Kidney tubule cell (primary cell): ENCODE results near the gene SPATA3.
"Not testable (repeated sequence)": the region's sequence is repeated elsewhere in the genome, so short reads cannot be mapped to it uniquely, and the experiment has no call there.

Experiments used
- DNase-seq: peaks from one replicate; pipeline ENCODE4 v3.0.0-alpha.2; 2018; ENCODE audit warnings: low spot score

Gene SPATA3

DNA sequence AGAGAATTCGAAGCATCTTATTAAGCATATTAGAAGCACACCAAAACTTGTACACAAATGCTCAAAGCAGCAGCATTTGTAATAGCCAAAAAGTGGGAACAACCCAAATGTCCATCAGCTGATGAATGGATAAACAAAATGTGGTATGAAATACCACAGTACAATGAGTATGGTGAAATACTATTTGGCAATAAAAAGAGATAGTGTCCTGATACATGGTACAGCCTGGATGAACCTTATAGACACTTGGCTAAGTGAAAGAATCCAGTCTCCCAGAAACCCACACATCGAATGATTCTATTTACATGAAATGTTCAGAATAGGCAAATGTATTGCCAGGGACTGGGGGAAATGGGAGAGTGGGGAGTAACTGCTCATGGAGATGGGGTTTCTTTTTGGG, 3.0 kb downstream of the SPATA3 start:
- no peak for DNase-seq

GRCh38 chr2:230999477-230999876, 3.6 kb downstream of the SPATA3 start:
- no peak for DNase-seq

- peak; percentile 25 for DNase-seq
These were observed 4.4 kb downstream of the SPATA3 start for GRCh38 chr2:231000211-231000904.

GRCh38 chr2:231001036-231001435, 5.1 kb downstream of the SPATA3 start:
- DNase-seq: no peak

DNA sequence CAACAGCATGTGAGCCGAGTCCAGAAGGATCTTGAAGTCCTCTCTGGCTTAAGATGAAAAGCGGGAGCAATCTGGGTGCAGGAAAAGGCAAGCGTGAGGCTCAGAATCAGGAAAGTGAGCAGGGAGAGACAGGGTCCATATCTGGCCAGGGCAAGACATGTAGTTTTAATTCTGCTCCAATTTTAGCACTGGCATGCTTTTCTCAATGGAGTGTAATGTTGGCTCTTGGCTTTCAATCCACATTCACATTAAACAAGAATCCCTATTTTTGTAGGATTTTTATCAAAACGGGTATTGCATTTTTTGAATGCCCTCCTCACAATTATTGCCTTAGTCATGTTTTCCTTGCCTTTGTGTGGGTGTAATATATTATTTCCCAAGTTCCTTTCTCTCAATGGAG, 6.0 kb downstream of the SPATA3 start:
- no peak for DNase-seq

GRCh38 chr2:231002641-231003040, 6.7 kb downstream of the SPATA3 start:
- DNase-seq: no peak

DNA sequence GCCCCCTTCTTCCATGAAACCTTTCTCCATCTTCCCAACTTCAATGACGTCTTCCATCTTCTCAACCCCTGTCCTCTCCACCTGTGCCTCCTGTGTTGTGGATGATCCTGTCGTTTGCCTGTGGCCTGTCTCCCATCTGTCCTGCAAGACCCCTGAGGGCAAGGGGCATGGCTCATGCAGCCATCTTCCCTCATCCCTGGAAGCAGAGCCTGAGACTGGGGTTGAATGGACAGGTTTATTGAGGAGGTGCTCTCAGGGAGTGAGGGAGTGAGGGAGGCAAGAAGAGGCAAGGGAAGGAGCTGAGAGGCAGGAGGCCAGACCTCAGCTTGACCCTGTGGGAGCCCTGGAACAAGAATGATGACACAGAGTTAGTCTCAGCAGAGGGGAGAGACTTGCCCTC, 7.3 kb downstream of the SPATA3 start:
- no peak for DNase-seq

- not testable (repeated sequence) for DNase-seq
These were observed 9.0 kb downstream of the SPATA3 start for GRCh38 chr2:231004930-231005329.

- DNase-seq: no peak
These were observed 11.6 kb downstream of the SPATA3 start for GRCh38 chr2:231007286-231008098.

DNA sequence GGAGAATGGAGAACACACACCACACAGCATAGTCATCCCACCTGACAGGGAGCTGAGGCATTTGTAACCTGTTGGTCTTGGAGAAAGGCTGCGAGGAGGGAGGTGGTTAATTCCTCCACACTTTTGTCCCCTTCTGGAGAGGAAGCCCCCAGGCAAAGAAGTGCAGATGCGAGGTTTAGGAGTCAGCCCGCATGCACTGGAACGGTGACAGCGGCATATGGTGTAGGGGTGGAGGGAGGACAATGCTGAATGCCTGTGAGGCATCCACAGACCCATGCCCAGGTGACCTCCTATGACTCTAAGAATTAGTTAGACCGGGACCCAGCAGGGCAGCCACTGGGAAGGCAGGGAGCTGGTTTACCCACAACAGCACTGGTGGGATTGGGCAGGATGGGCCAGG, 12.2 kb downstream of the SPATA3 start:
- DNase-seq: no peak

GRCh38 chr2:231009236-231009919, 13.5 kb downstream of the SPATA3 start:
- DNase-seq: no peak

GRCh38 chr2:231010201-231010730, 14.3 kb downstream of the SPATA3 start:
- DNase-seq: no peak

DNA sequence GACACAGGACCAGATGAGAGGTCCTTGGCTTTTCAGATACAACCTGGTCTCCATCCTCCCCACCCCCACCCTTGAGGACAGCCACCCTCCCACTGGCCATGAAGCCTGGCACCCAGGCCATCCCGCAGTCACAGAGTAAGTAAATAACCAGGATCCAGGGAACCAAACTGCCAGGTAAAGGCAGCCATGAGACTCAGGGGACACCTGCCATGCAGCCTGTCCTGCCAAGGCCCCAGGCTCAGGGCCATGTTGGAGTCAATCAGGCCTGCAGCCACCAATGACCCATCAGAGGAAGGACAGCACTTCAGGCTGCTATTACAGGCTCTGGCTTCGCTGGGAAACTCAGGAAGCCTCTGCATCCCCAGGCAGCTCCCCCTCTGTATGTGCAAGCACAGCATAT, 15.6 kb downstream of the SPATA3 start:
- no peak for DNase-seq

DNA sequence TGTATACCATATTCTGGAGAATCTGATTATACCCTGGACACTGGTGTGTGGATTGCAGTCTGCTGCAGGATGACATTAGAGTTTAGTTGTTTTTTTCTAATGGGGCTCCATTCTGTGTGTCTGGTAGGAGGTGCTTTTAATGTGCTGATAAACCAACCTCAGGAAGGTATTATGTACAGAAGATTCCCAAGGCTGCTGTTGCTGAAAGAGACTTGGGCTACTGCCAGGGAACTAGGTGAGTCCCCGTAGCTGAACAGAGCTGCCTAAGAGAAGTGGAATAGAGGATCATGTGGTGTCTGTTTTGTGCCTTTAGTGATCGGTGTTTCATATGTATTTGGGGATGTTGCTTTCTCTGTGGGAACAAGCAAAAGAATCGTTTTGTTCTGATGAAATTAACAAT, 16.5 kb downstream of the SPATA3 start:
- DNase-seq: no peak

DNA sequence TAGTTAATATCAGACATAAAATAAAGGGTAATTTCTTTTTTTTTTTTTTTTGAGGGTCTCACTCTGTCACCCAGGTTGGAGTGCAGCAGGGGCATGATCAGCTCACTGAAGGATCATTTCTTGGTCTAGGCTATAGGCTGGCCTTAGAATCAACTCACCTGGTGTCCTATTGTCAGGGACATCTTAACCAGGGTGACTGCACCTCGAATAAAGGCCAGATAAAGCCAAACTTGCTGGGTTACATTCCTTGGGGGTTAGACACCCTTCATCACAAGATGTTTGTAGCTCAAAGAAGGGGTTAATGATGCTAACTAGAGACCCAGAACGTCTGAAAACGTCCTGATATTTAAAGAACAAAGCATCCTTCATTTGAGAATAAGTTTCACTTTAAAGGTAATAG, 17.9 kb downstream of the SPATA3 start:
- DNase-seq: no peak

DNA sequence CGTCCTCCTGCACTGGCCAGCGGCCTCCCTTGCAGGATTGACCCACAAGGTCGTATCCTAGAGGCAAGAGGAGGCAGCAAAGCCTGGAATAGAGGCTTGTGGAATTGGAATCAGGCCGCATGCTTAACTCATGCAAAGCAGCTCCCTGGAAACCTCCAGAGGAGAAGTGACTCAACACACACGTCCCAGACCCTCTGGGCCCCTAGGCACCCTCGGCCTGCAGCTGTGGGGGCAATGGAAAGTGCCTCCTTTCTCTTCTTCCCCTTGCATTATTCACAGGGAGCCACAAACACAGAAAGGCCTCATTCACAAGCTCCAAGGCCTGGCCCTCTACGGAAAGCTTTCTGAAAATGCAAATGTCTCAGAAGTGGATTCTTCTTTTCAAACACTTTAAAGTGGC, 19.6 kb downstream of the SPATA3 start:
- DNase-seq: no peak

- no peak for DNase-seq
These were observed 20.0 kb downstream of the SPATA3 start for GRCh38 chr2:231015926-231016325.

DNA sequence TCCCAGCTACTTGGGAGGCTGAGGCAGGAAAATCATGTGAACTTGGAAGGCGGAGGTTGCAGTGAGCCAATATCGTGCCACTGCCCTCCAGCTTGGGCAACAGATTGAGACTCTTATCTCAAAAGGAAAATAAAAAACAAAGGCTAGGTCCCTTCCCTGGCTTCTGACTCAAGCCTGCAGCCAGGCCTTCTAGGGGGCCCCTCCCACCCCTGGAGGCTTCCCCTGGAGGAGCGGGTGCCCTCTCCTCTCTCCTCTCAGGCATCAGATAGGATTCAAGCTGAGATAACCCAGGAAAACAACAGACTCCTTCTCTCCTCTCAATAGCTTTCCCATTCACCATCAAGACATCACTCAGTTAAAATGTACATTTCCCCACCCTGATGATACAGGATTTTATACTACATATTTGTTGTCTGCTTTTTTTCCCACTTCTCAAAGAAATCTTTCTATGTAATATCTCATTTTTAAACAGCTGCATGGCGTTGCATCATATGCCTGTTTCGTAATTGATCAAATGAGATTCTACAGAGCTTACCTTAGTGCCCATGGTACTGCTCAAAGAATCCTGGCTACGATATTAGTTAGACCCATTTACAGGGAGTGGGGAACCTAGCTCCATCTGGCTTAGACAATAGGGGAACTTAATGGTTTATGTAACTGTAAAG, 20.8 kb downstream of the SPATA3 start:
- no peak for DNase-seq

DNA sequence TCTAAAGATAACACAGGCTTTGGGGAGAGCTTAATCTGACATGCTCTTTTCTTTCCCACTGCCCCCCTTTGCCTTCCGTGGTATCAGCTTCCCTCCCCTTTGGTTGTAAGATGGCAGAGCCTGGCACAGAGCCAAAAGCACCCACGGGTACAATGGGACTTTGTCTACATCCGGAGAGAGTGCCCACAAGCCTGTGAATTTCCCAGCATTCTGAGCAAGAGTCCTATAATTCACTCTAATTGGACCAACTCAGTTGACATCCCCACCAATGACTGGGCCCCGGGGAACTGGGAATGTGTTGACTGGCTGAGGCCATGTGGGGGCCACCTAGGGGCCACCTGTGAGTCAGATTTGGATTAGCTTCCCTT, 21.3 kb downstream of the SPATA3 start:
- no peak for DNase-seq

GRCh38 chr2:231018184-231018583, 22.3 kb downstream of the SPATA3 start:
- DNase-seq: no peak

GRCh38 chr2:231025059-231025458, 29.1 kb downstream of the SPATA3 start:
- not testable (repeated sequence) for DNase-seq

DNA sequence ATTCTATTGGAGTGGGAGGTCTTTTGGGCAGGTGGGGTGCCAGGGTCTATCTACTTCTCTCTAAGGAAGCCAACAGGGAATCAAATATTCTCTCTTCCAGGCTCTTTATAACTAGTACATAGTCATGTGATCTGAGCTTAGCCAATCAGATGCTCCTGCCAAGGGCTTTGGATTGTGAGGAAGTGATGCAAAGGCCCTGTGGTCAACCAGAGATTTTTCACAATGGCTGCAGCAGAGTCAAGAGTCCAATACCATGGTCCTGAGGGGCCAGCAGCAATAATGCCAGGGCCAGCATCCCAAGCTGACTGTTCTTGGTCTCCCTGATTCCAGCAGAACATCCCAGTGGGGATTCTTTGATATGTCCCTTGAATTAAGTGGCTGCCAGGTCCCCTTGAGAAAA, 33.0 kb downstream of the SPATA3 start:
- no peak for DNase-seq
